Raji (cell line): ENCODE results near the gene NTRK1.

Source experiments
- POLR2A ChIP-seq: IDR thresholded peaks from 2 replicates; pipeline ENCODE4 v1.6.1; 2011; ENCODE audit warnings: low read depth, low read length, control low read depth; ENCODE audit not compliant: insufficient read depth

NTRK1 gene

GRCh38 chr1:156828400-156829124 lies 32.1 kb upstream of the NTRK1 start:
- TF ChIP-seq POLR2A = no peak

DNA sequence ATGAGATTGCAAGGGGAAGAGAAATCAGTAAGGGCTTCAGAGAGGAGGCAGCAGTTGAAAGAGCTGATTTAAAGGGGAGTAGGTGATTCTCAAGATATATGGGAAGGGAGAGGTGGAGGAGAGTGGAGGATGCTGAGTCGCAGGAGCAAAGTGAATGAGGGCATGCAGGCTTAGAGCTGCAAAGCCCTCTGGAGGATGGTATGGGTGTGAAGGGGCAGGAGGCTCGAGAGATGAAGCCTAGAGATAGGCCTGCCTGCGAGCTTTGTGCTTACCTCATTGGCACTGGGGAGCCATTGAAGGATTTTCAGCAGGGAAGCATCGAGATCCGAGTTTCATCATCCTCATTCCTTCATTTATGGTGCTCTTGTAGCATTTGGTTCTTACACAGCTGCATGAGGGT lies 28.2 kb upstream of the NTRK1 start:
- TF ChIP-seq POLR2A = no peak

DNA sequence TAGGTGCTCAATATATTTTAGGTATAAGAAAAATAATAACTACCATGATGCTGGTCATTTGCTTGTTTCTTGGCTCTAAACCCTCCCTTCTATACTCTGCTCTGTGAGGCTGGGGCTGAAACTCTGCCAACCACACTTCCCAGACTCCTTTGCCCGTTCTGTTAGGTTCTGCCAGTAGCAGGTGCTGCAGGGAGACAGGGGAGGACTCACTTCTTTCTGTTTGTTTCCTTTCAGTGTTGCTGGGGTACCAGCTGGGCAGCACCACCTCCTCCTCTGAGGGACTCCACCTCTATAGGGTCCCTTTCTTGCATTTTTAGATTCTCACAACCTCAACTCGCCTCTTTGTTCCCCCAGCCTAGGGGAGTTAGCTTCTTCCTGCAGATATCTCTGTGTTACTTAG lies 27.1 kb upstream of the NTRK1 start:
- TF ChIP-seq POLR2A = no peak

- TF ChIP-seq POLR2A = no peak
Observed at GRCh38 chr1:156834322-156834721, 26.3 kb upstream of the NTRK1 start.

DNA sequence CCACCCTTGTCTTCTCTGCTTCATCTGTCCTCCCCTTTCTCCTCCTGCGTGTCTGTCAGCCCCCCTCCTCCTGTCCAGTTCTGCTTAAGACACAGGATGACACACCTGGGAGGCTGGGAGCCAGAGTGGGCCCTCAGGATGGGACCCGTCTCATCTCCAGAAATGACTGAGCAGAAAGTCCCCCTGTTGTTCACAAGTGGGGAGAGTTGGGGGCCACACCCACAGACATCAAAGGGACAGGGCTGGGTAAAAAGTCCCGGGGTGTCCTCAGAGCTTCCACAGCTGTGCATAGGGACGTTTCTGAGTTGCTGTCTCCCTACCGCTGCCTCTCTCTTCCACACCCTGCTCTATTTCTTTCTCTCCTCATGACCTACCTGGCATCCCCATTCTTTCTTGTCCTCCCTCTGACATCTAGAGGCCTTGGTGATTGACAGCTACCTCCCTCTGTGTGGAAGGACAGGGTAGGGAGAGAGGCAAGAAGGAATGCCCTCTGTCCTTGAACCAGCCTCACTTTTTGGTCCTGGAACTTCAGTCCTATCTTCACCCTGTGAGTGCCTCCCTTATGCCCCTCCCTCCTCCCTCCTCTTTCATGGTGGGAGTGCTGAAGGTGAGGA lies 24.5 kb upstream of the NTRK1 start:
- TF ChIP-seq POLR2A = no peak

- TF ChIP-seq POLR2A = no peak
Observed at GRCh38 chr1:156836892-156837291, 23.8 kb upstream of the NTRK1 start.

GRCh38 chr1:156838972-156839371 lies 21.7 kb upstream of the NTRK1 start:
- TF ChIP-seq POLR2A = no peak

- TF ChIP-seq POLR2A = no peak
Observed at GRCh38 chr1:156839426-156840109, 21.1 kb upstream of the NTRK1 start.

- no peak for TF ChIP-seq POLR2A
Observed at GRCh38 chr1:156840186-156840897, 20.3 kb upstream of the NTRK1 start.

GRCh38 chr1:156840898-156841279 lies 19.8 kb upstream of the NTRK1 start:
- no peak for TF ChIP-seq POLR2A

GRCh38 chr1:156841295-156841855 lies 19.3 kb upstream of the NTRK1 start:
- TF ChIP-seq POLR2A = no peak

DNA sequence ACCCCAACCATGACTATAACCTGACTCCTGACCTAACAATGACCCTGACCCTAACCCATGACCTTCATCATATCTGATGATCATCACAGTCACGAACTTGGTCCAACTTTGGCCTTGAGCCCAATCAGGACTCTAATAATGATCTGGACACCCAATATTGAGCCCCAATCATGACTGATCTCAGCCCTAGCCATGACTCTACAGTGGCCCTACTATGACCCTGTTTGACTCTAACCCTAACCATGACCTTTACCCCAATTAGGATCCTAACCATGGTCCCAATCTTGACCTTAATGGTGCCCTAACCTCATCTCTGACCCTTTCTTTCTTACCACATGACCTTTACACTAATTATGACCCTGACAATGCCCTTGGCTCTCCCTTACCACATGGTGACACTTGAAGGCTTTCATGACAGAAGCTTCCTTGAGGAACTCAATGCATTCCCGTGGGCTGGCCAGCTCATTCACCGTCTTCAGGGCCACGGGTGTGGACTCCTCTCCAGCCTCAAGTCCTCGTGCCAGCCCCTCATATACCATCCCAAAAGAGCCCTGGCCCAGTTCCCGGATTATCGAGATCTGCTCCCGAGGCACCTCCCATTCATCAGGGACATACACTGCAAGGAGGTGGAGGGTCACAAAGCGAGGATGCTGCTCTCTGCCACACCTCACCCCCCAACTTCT lies 17.9 kb upstream of the NTRK1 start:
- no peak for TF ChIP-seq POLR2A

DNA sequence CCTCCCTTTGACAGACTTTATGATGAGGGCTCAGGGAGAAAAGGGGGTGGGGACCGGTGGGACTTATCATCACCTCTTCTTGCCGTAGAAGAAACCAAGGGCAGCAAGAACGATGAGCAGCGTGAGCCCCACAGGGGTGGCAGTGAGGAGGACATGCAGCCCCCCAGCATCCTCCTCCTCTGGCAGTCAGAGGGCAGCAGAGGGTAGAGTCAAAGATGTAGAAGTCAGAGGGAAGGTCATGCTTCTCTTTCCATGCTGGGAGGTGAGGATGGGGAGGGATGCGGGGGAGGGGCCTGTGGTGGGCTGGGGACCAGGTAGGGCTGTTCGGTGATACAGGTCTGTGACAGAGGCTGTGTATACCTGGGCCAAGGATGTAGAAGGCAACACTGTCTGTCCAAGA lies 16.6 kb upstream of the NTRK1 start:
- TF ChIP-seq POLR2A = no peak

GRCh38 chr1:156844638-156845037 lies 16.0 kb upstream of the NTRK1 start:
- no peak for TF ChIP-seq POLR2A
